Activated CD4-positive, alpha-beta T cell treated with anti-CD3 and anti-CD28 coated beads for 36 hours (primary cell): Measurements from ENCODE around the gene MRRF. TPM values are rescaled to one million over a fixed set of nuclear protein-coding genes. Genes with fewer than 3 reads are reported as not detected.

Experiments
- ATAC-seq: fragments of 200-7000 bp; cut with Tn5 transposase; one replicate; pipeline ENCODE4 v1.10.0; 2021; ENCODE audit warnings: mild to moderate bottlenecking, moderate library complexity
- CTCF ChIA-PET: fragments of 350-600 bp; sonication (Branson Sonifier 250); formaldehyde crosslinking; loops from one replicate; lab custom pipeline; 2021; ENCODE audit warnings: antibody characterized with exemption; lab: Charles Lee
- POLR2A ChIA-PET: fragments of 350-600 bp; sonication (Branson Sonifier 250); formaldehyde crosslinking; loops from one replicate; lab custom pipeline; 2021; ENCODE audit warnings: antibody characterized with exemption, inconsistent platforms; lab: Charles Lee
- DNase-seq: peaks from one replicate; pipeline ENCODE4 v3.0.0-alpha.2; 2020
- H3K27ac Mint-ChIP-seq: one replicate; pipeline ENCODE4 v1.8.0; 2021; ENCODE audit warnings: mixed read lengths
- H3K27me3 Mint-ChIP-seq: one replicate; pipeline ENCODE4 v1.8.0; 2021; ENCODE audit warnings: mixed read lengths
- H3K36me3 Mint-ChIP-seq: one replicate; pipeline ENCODE4 v1.8.0; 2021; ENCODE audit warnings: low read depth, mixed read lengths
- H3K4me1 Mint-ChIP-seq: one replicate; pipeline ENCODE4 v1.8.0; 2021; ENCODE audit warnings: mixed read lengths
- H3K4me3 Mint-ChIP-seq: one replicate; pipeline ENCODE4 v1.8.0; 2021; ENCODE audit warnings: mild to moderate bottlenecking, moderate library complexity, mixed read lengths
- H3K9me3 Mint-ChIP-seq: one replicate; pipeline ENCODE4 v1.8.0; 2021; ENCODE audit warnings: low read depth, mixed read lengths
- intact Hi-C, 2 experiments: fragments of 100-400 bp; cut with DNase I in 1 of 2; cut with micrococcal nuclease in 1 of 2; formaldehyde crosslinking; loops; one replicate each; pipeline versions ENCODE4 v1.14.2 to v1.15.1; 2022 to 2024; cut with DNase I, micrococcal nuclease
- total RNA-seq, 2 experiments: library from RNA; stranded (reverse); gene quantifications; one replicate each; pipeline ENCODE4 v1.2.3, GENCODE V29; 2021

MRRF gene
- total RNA-seq, 2 experiments from 2014 or later = 57.3 to 61.5 TPM

GRCh38 chr9:122221183-122221811, 43.4 kb upstream of the MRRF start:
- no peak overlapping the region for H3K4me3 Mint-ChIP-seq
- H3K27me3 Mint-ChIP-seq = peaks cover 71% of the 10 kb centered on the region
- POLR2A ChIA-PET = interaction anchor here (0.7 kb wide), 1 partner anchor 43 kb away, joined by 7 read pairs; no protein-coding TSS in a partner anchor
- H3K4me1 Mint-ChIP-seq = peaks cover 25% of the 10 kb centered on the region
- intact Hi-C loops = no loop called here
- CTCF ChIA-PET = interaction anchor here (0.7 kb wide), 1 partner anchor 122 kb away, joined by 3 read pairs; no protein-coding TSS in a partner anchor
- DNase-seq = no peak
- H3K9me3 Mint-ChIP-seq = no peaks in the 10 kb centered on the region
- no peaks in the 10 kb centered on the region for H3K36me3 Mint-ChIP-seq
- H3K27ac Mint-ChIP-seq = no peak overlapping the region
- ATAC-seq = no peak

GRCh38 chr9:122222791-122223190, 41.9 kb upstream of the MRRF start:
- no peaks in the 10 kb centered on the region for H3K36me3 Mint-ChIP-seq
- DNase-seq (no peak), ATAC-seq (no peak)
- POLR2A ChIA-PET = no interaction called here
- intact Hi-C loops = no loop called here
- H3K4me1 Mint-ChIP-seq = peaks cover 25% of the 10 kb centered on the region
- H3K27ac Mint-ChIP-seq = no peak overlapping the region
- peaks cover 73% of the 10 kb centered on the region for H3K27me3 Mint-ChIP-seq
- no peak overlapping the region for H3K4me3 Mint-ChIP-seq
- H3K9me3 Mint-ChIP-seq = no peaks in the 10 kb centered on the region
- CTCF ChIA-PET = no interaction called here

- ChIA-PET POLR2A (no interaction called here), CTCF (no interaction called here)
- no peak for ATAC-seq
- H3K27ac Mint-ChIP-seq = no peak overlapping the region
- peaks cover 67% of the 10 kb centered on the region for H3K27me3 Mint-ChIP-seq
- H3K4me1 Mint-ChIP-seq = peaks cover 19% of the 10 kb centered on the region
- DNase-seq = no peak
- H3K9me3 Mint-ChIP-seq = no peaks in the 10 kb centered on the region
- H3K36me3 Mint-ChIP-seq = no peaks in the 10 kb centered on the region
- intact Hi-C loops = no loop called here
- H3K4me3 Mint-ChIP-seq = no peak overlapping the region
Observed at GRCh38 chr9:122223435-122223834, 41.2 kb upstream of the MRRF start.

- intact Hi-C loops = no loop called here
- no peak for DNase-seq
- no peaks in the 10 kb centered on the region for H3K9me3 Mint-ChIP-seq
- H3K4me3 Mint-ChIP-seq = no peak overlapping the region
- no peak overlapping the region for H3K27ac Mint-ChIP-seq
- ChIA-PET CTCF (no interaction called here), POLR2A (no interaction called here)
- H3K27me3 Mint-ChIP-seq = peaks cover 46% of the 10 kb centered on the region
- no peaks in the 10 kb centered on the region for H3K36me3 Mint-ChIP-seq
- H3K4me1 Mint-ChIP-seq = no peaks in the 10 kb centered on the region
- no peak for ATAC-seq
Observed at GRCh38 chr9:122225312-122226141, 39.2 kb upstream of the MRRF start.

GRCh38 chr9:122226142-122226757, 38.4 kb upstream of the MRRF start:
- H3K36me3 Mint-ChIP-seq = no peaks in the 10 kb centered on the region

GRCh38 chr9:122226758-122227574, 37.7 kb upstream of the MRRF start:
- Mint-ChIP-seq H3K4me1 (no peaks in the 10 kb centered on the region), H3K27me3 (peaks cover 36% of the 10 kb centered on the region), H3K27ac (no peak overlapping the region), H3K9me3 (no peaks in the 10 kb centered on the region), H3K4me3 (no peak overlapping the region), H3K36me3 (no peaks in the 10 kb centered on the region)
- no peak for ATAC-seq
- ChIA-PET CTCF (no interaction called here), POLR2A (no interaction called here)
- intact Hi-C loops = no loop called here
- DNase-seq = no peak

More at GRCh38 chr9:122226142-122226757, 38.4 kb upstream of the MRRF start:
- Mint-ChIP-seq H3K4me1 (no peaks in the 10 kb centered on the region), H3K27ac (no peak overlapping the region), H3K4me3 (no peak overlapping the region), H3K9me3 (no peaks in the 10 kb centered on the region), H3K27me3 (peaks cover 42% of the 10 kb centered on the region)
- POLR2A ChIA-PET = no interaction called here
- intact Hi-C loops = no loop called here
- CTCF ChIA-PET = no interaction called here
- ATAC-seq = no peak
- DNase-seq = no peak

- intact Hi-C loops = no loop called here
- ATAC-seq (no peak), DNase-seq (no peak)
- Mint-ChIP-seq H3K9me3 (no peaks in the 10 kb centered on the region), H3K4me3 (no peak overlapping the region), H3K27ac (no peak overlapping the region), H3K27me3 (peaks cover 30% of the 10 kb centered on the region), H3K4me1 (no peaks in the 10 kb centered on the region), H3K36me3 (no peaks in the 10 kb centered on the region)
- ChIA-PET CTCF (interaction anchor here (0.7 kb wide), 1 partner anchor 129 kb away, joined by 3 read pairs; no protein-coding TSS in a partner anchor), POLR2A (no interaction called here)
Observed at GRCh38 chr9:122227575-122227900, 37.1 kb upstream of the MRRF start.

- POLR2A ChIA-PET = no interaction called here
- DNase-seq (no peak), ATAC-seq (no peak)
- Mint-ChIP-seq H3K27ac (no peak overlapping the region), H3K27me3 (peaks cover 25% of the 10 kb centered on the region), H3K36me3 (no peaks in the 10 kb centered on the region), H3K4me1 (no peaks in the 10 kb centered on the region), H3K4me3 (no peak overlapping the region), H3K9me3 (no peaks in the 10 kb centered on the region)
- CTCF ChIA-PET = interaction anchor here (0.7 to 1.1 kb wide), 2 partner anchors 36 to 129 kb away, joined by 3 to 4 read pairs; partner anchors contain the start of genes MRRF and RBM18
- intact Hi-C loops = no loop called here
Observed at GRCh38 chr9:122228191-122228567, 36.5 kb upstream of the MRRF start.

GRCh38 chr9:122228568-122229484, 35.9 kb upstream of the MRRF start, which contains the start of gene LHX6:
LHX6 (minus strand) TSS chr9:122228957; CDS start chr9:122228740, 217 bp downstream.
- DNase-seq (no peak), ATAC-seq (peak; percentile 42)
- POLR2A ChIA-PET = interaction anchor here (0.7 kb wide), 1 partner anchor 91 kb away, joined by 4 read pairs; no protein-coding TSS in a partner anchor
- Mint-ChIP-seq H3K36me3 (no peaks in the 10 kb centered on the region), H3K4me1 (no peaks in the 10 kb centered on the region), H3K27me3 (peaks cover 19% of the 10 kb centered on the region), H3K9me3 (no peaks in the 10 kb centered on the region), H3K27ac (no peak within 1 kb of the TSS), H3K4me3 (no peak within 1 kb of the TSS)
- CTCF ChIA-PET = interaction anchor here (1.1 kb wide), 1 partner anchor 36 kb away, joined by 4 read pairs; the partner anchor contains the start of genes MRRF and RBM18
- intact Hi-C loops = no loop called here

- no peak overlapping the region for H3K4me3 Mint-ChIP-seq
- no peaks in the 10 kb centered on the region for H3K4me1 Mint-ChIP-seq
- POLR2A ChIA-PET = interaction anchor here (0.7 kb wide), 1 partner anchor 91 kb away, joined by 4 read pairs; no protein-coding TSS in a partner anchor
- H3K36me3 Mint-ChIP-seq = no peaks in the 10 kb centered on the region
- H3K9me3 Mint-ChIP-seq = no peaks in the 10 kb centered on the region
- H3K27me3 Mint-ChIP-seq = peaks cover 15% of the 10 kb centered on the region
- ATAC-seq (no peak), DNase-seq (no peak)
- CTCF ChIA-PET = no interaction called here
- intact Hi-C loops = no loop called here
- no peak overlapping the region for H3K27ac Mint-ChIP-seq
Observed at GRCh38 chr9:122229485-122229837, 35.2 kb upstream of the MRRF start.
